Neural cell (in vitro differentiated cells): Measurements from ENCODE around the gene GOLGA6D.
A peak's percentile ranks its signal among the peaks of the same experiment; 100 is the strongest.
"Not testable (repeated sequence)": the region's sequence is repeated elsewhere in the genome, so short reads cannot be mapped to it uniquely, and the experiment has no call there.

Source experiments
- EP300 ChIP-seq: fragments of 450-650 bp; conservative IDR thresholded peaks from 2 replicates; pipeline ENCODE4 v1.6.1; 2014; ENCODE audit warnings: antibody characterized with exemption, mild to moderate bottlenecking, moderate library complexity; ENCODE audit not compliant: poor library complexity, severe bottlenecking
- EZH2 ChIP-seq: fragments of 200-600, 300-800 bp; shearing (Covaris generic), sonication (generic); IDR thresholded peaks from 2 replicates; pipeline ENCODE4 v1.6.1; 2014; ENCODE audit warnings: antibody characterized with exemption, low read length, borderline replicate concordance, mild to moderate bottlenecking; ENCODE audit not compliant: insufficient read depth, poor library complexity, severe bottlenecking
- POLR2AphosphoS5 ChIP-seq: IDR thresholded peaks from 2 replicates; pipeline ENCODE4 v1.6.1; 2012
- RAD21 ChIP-seq: fragments of 450-650 bp; conservative IDR thresholded peaks from 2 replicates; pipeline ENCODE4 v1.6.1; 2014; ENCODE audit warnings: antibody characterized with exemption, mild to moderate bottlenecking, moderate library complexity
- REST ChIP-seq: IDR thresholded peaks from 2 replicates; pipeline ENCODE4 v1.6.1; 2012; ENCODE audit warnings: borderline replicate concordance
- SMC3 ChIP-seq: fragments of 450-650 bp; conservative IDR thresholded peaks from 2 replicates; pipeline ENCODE4 v1.6.1; 2014; ENCODE audit warnings: antibody characterized with exemption, mild to moderate bottlenecking, moderate library complexity; ENCODE audit not compliant: poor library complexity
- TAF1 ChIP-seq: IDR thresholded peaks from 2 replicates; pipeline ENCODE4 v1.6.1; 2012; ENCODE audit warnings: low read depth
- TF ChIP-seq, protein P1 (sequence below): fragments of 450-650 bp; IDR thresholded peaks from 2 replicates; pipeline ENCODE4 v1.5.1; 2014; ENCODE audit warnings: antibody characterized with exemption, mild to moderate bottlenecking, moderate library complexity; ENCODE audit not compliant: poor library complexity, severe bottlenecking

- not testable (repeated sequence) for TF ChIP-seq TAF1, POLR2AphosphoS5, EP300, EZH2, REST
- TF ChIP-seq, protein P1, sequence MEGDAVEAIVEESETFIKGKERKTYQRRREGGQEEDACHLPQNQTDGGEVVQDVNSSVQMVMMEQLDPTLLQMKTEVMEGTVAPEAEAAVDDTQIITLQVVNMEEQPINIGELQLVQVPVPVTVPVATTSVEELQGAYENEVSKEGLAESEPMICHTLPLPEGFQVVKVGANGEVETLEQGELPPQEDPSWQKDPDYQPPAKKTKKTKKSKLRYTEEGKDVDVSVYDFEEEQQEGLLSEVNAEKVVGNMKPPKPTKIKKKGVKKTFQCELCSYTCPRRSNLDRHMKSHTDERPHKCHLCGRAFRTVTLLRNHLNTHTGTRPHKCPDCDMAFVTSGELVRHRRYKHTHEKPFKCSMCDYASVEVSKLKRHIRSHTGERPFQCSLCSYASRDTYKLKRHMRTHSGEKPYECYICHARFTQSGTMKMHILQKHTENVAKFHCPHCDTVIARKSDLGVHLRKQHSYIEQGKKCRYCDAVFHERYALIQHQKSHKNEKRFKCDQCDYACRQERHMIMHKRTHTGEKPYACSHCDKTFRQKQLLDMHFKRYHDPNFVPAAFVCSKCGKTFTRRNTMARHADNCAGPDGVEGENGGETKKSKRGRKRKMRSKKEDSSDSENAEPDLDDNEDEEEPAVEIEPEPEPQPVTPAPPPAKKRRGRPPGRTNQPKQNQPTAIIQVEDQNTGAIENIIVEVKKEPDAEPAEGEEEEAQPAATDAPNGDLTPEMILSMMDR = peak; percentile 78
- TF ChIP-seq SMC3 (peak; percentile 76), RAD21 (peak; percentile 60)
Observed at GRCh38 chr15:75274509-75275107, 8.0 kb upstream of the GOLGA6D start.
